A673 (cell line): ENCODE results near the gene HPDL. TPM values are rescaled to one million over a fixed set of nuclear protein-coding genes. Genes with fewer than 3 reads are reported as not detected.

Source experiments
- BruUV-seq: library from RNA; stranded (reverse); fragments of 400-500 nt; replicated peaks from 2 replicates; lab custom pipeline; 2021; lab: Mats Ljungman, UMichigan
- CTCF ChIA-PET: fragments of 300-600 bp; sonication (Branson Sonifier 250); formaldehyde crosslinking; loops from one replicate; lab custom pipeline; 2022; ENCODE audit warnings: antibody characterized with exemption; lab: Charles Lee
- POLR2A ChIA-PET: fragments of 300-600 bp; sonication (Branson Sonifier 250); formaldehyde crosslinking; loops from one replicate; lab custom pipeline; 2022; ENCODE audit warnings: antibody characterized with exemption; ENCODE audit not compliant: low non-redundant PET; lab: Charles Lee
- DNase-seq: peaks from one replicate; pipeline ENCODE4 v3.0.0-alpha.2; 2015; ENCODE audit warnings: low spot score
- H3K27ac ChIP-seq: fragments of 200-600 bp; sonication (generic); 2 replicates; pipeline ENCODE4 v1.5.1; 2016; ENCODE audit warnings: mixed run types, low read depth, mild to moderate bottlenecking, mixed read lengths, antibody characterized with exemption, low read length; ENCODE audit not compliant: poor library complexity, severe bottlenecking
- H3K27me3 ChIP-seq: fragments of 200-600 bp; sonication (generic); replicated peaks from 2 replicates; pipeline ENCODE4 v1.6.1; 2017; ENCODE audit warnings: mixed run types, low read depth, mild to moderate bottlenecking, mixed read lengths, antibody characterized with exemption, low read length; ENCODE audit not compliant: insufficient read depth, poor library complexity
- H3K36me3 ChIP-seq: fragments of 200-600 bp; sonication (generic); 2 replicates; pipeline ENCODE4 v1.6.1; 2016; ENCODE audit warnings: mixed run types, mild to moderate bottlenecking, mixed read lengths, antibody characterized with exemption, low read length; ENCODE audit not compliant: insufficient read depth, poor library complexity, severe bottlenecking
- H3K4me1 ChIP-seq: fragments of 200-600 bp; sonication (generic); 2 replicates; pipeline ENCODE4 v1.6.1; 2017; ENCODE audit warnings: mixed run types, mild to moderate bottlenecking, mixed read lengths, antibody characterized with exemption, low read length; ENCODE audit not compliant: insufficient read depth, poor library complexity, severe bottlenecking
- H3K4me3 ChIP-seq: fragments of 200-600 bp; sonication (generic); 2 replicates; pipeline ENCODE4 v1.5.1; 2016; ENCODE audit warnings: low read depth, mixed run types, mild to moderate bottlenecking, mixed read lengths, low read length; ENCODE audit not compliant: poor library complexity, severe bottlenecking
- H3K9me3 ChIP-seq: fragments of 200-600 bp; sonication (generic); 2 replicates; pipeline ENCODE4 v1.6.1; 2016; ENCODE audit warnings: mixed run types, low read depth, mild to moderate bottlenecking, mixed read lengths, antibody characterized with exemption, low read length; ENCODE audit not compliant: poor library complexity, severe bottlenecking
- CTCF ChIP-seq: fragments of 300-800, 200-600 bp; sonication (generic); conservative IDR thresholded peaks from 2 replicates; pipeline ENCODE4 v1.5.1; 2017; ENCODE audit warnings: low read depth, mild to moderate bottlenecking, antibody characterized with exemption, low read length, moderate library complexity, mixed read lengths
- EZH2 ChIP-seq: fragments of 200-600 bp; sonication (generic); IDR thresholded peaks from 2 replicates; pipeline ENCODE4 v1.6.1; 2017; ENCODE audit warnings: borderline replicate concordance, low read depth, mild to moderate bottlenecking, mixed read lengths, antibody characterized with exemption, low read length; ENCODE audit not compliant: poor library complexity, severe bottlenecking
- intact Hi-C: fragments of 100-400 bp; cut with micrococcal nuclease; formaldehyde crosslinking; loops from one replicate; pipeline ENCODE4 v1.10.0; 2022; ENCODE audit not compliant: unreplicated experiment
- total RNA-seq: library from RNA; stranded (reverse); gene quantifications from 2 replicates; pipeline ENCODE4 v1.2.3, GENCODE V29; 2021

Gene HPDL
- total RNA-seq, 1 experiment from 2014 or later = 7.3 TPM

GRCh38 chr1:45291716-45292115 lies 35.0 kb upstream of the HPDL start:
- Histone ChIP-seq H3K27me3 (no peaks in the 10 kb centered on the region), H3K4me3 (no peak overlapping the region), H3K36me3 (no peaks in the 10 kb centered on the region), H3K4me1 (no peaks in the 10 kb centered on the region), H3K9me3 (no peaks in the 10 kb centered on the region), H3K27ac (no peak overlapping the region)
- TF ChIP-seq CTCF (no peak), EZH2 (no peak)
- ChIA-PET POLR2A (no interaction called here), CTCF (interaction anchor here (1.2 kb wide), 1 partner anchor 12 kb away, joined by 4 read pairs; no protein-coding TSS in a partner anchor)
- DNase-seq = no peak
- intact Hi-C loops = no loop called here
- BruUV-seq = no TSS peak

GRCh38 chr1:45297666-45298356 lies 28.9 kb upstream of the HPDL start:
- H3K36me3 ChIP-seq = no peaks in the 10 kb centered on the region
- TF ChIP-seq CTCF = no peak
- no peak for TF ChIP-seq EZH2
- ChIA-PET CTCF (interaction anchor here (1.5 kb wide), 1 partner anchor 283 kb away, joined by 3 read pairs; no protein-coding TSS in a partner anchor), POLR2A (no interaction called here)
- no peak overlapping the region for H3K4me3 ChIP-seq
- BruUV-seq = no TSS peak
- no peak overlapping the region for H3K27ac ChIP-seq
- no peak for DNase-seq
- intact Hi-C loops = no loop called here
- H3K27me3 ChIP-seq = no peaks in the 10 kb centered on the region
- H3K4me1 ChIP-seq = peaks cover 1% of the 10 kb centered on the region
- H3K9me3 ChIP-seq = no peaks in the 10 kb centered on the region

- Histone ChIP-seq H3K27me3 (no peaks in the 10 kb centered on the region), H3K27ac (no peak overlapping the region), H3K4me3 (no peak overlapping the region), H3K9me3 (no peaks in the 10 kb centered on the region), H3K36me3 (no peaks in the 10 kb centered on the region), H3K4me1 (peaks cover 5% of the 10 kb centered on the region)
- no peak for DNase-seq
- BruUV-seq = no TSS peak
- TF ChIP-seq EZH2 = no peak
- no peak for TF ChIP-seq CTCF
- ChIA-PET POLR2A (no interaction called here), CTCF (interaction anchor here (1.3 kb wide), 1 partner anchor 285 kb away, joined by 9 read pairs; no protein-coding TSS in a partner anchor)
- intact Hi-C loops = no loop called here
These were observed 27.4 kb upstream of the HPDL start for GRCh38 chr1:45299296-45299695.
